ENCODE measurements around the gene TRNT1.

Gene TRNT1

GRCh38 chr3:3110299-3110630, 16.5 kb upstream of the TRNT1 start, which contains the start of gene IL5RA:
Gene IL5RA (minus strand): TSS chr3:3110374. CDS start chr3:3104984, 5,390 bp downstream.
- no peak within 1 kb of the TSS for H2AFZ ChIP-seq (ENCODE audit: low read length)
- H3K4me3 ChIP-seq (ENCODE audit: low read depth, low read length, poor library complexity, severe bottlenecking) = no peak within 1 kb of the TSS
- H3K9me2 ChIP-seq (ENCODE audit: low read depth, low read length) = no peaks in the 10 kb centered on the region
- no peaks in the 10 kb centered on the region for H3K9me3 ChIP-seq (ENCODE audit: low read length)
- no peaks in the 10 kb centered on the region for H3K36me3 ChIP-seq (ENCODE audit: insufficient read depth, low read length)
- no peak for TF ChIP-seq CTCF (IDR thresholded peaks at IDR 0.05; ENCODE audit: low read length)
- no peak for TF ChIP-seq EZH2 (IDR thresholded peaks at IDR 0.05; ENCODE audit: borderline replicate concordance, low read length)
- no peaks in the 10 kb centered on the region for H3K27me3 ChIP-seq (ENCODE audit: insufficient read depth, low read length)
- H3K9ac ChIP-seq (ENCODE audit: low read length) = no peak within 1 kb of the TSS
- no peak within 1 kb of the TSS for H3K27ac ChIP-seq (ENCODE audit: low read depth, low read length, poor library complexity, severe bottlenecking)
- no peak within 1 kb of the TSS; the same call in 1 of the 2 replicates for H3K4me2 ChIP-seq (ENCODE audit: low read length)
- no peaks in the 10 kb centered on the region for H4K20me1 ChIP-seq (ENCODE audit: insufficient read depth, low read length)
- no peaks in the 10 kb centered on the region for H3F3A ChIP-seq (ENCODE audit: insufficient read depth, low read length)
- no peaks in the 10 kb centered on the region for H3K4me1 ChIP-seq (ENCODE audit: insufficient read depth, low read length, severe bottlenecking)
- no peaks in the 10 kb centered on the region for H3K79me2 ChIP-seq (ENCODE audit: insufficient read depth, low read length)

GRCh38 chr3:3110749-3111361, 15.9 kb upstream of the TRNT1 start:
- no peaks in the 10 kb centered on the region for H3F3A ChIP-seq (ENCODE audit: insufficient read depth, low read length)
- H3K27me3 ChIP-seq (ENCODE audit: insufficient read depth, low read length) = no peaks in the 10 kb centered on the region
- no peak for TF ChIP-seq CTCF (IDR thresholded peaks at IDR 0.05; ENCODE audit: low read length)
- TF ChIP-seq EZH2 (IDR thresholded peaks at IDR 0.05; ENCODE audit: borderline replicate concordance, low read length) = no peak
- no peaks in the 10 kb centered on the region for H3K4me1 ChIP-seq (ENCODE audit: insufficient read depth, low read length, severe bottlenecking)
- no peaks in the 10 kb centered on the region for H3K36me3 ChIP-seq (ENCODE audit: insufficient read depth, low read length)
- no peak overlapping the region for H2AFZ ChIP-seq (ENCODE audit: low read length)
- no peak overlapping the region for H3K27ac ChIP-seq (ENCODE audit: low read depth, low read length, poor library complexity, severe bottlenecking)
- no peaks in the 10 kb centered on the region for H4K20me1 ChIP-seq (ENCODE audit: insufficient read depth, low read length)
- no peak overlapping the region for H3K4me3 ChIP-seq (ENCODE audit: low read depth, low read length, poor library complexity, severe bottlenecking)
- no peaks in the 10 kb centered on the region for H3K9me3 ChIP-seq (ENCODE audit: low read length)
- no peaks in the 10 kb centered on the region for H3K79me2 ChIP-seq (ENCODE audit: insufficient read depth, low read length)
- H3K9me2 ChIP-seq (ENCODE audit: low read depth, low read length) = no peaks in the 10 kb centered on the region
- H3K9ac ChIP-seq (ENCODE audit: low read length) = no peak overlapping the region
- no peak overlapping the region for H3K4me2 ChIP-seq (ENCODE audit: low read length)

GRCh38 chr3:3113042-3113709, 13.6 kb upstream of the TRNT1 start:
- no peak for TF ChIP-seq EZH2 (IDR thresholded peaks at IDR 0.05; ENCODE audit: borderline replicate concordance, low read length)
- no peak for TF ChIP-seq CTCF (IDR thresholded peaks at IDR 0.05; ENCODE audit: low read length)
- Histone ChIP-seq H3K27me3 (ENCODE audit: insufficient read depth, low read length) (no peaks in the 10 kb centered on the region), H3F3A (ENCODE audit: insufficient read depth, low read length) (no peaks in the 10 kb centered on the region), H3K4me1 (ENCODE audit: insufficient read depth, low read length, severe bottlenecking) (no peaks in the 10 kb centered on the region), H3K4me2 (ENCODE audit: low read length) (no peak overlapping the region), H4K20me1 (ENCODE audit: insufficient read depth, low read length) (no peaks in the 10 kb centered on the region), H2AFZ (ENCODE audit: low read length) (no peak overlapping the region), H3K9me3 (ENCODE audit: low read length) (no peaks in the 10 kb centered on the region), H3K36me3 (ENCODE audit: insufficient read depth, low read length) (no peaks in the 10 kb centered on the region), H3K9ac (ENCODE audit: low read length) (no peak overlapping the region), H3K9me2 (ENCODE audit: low read depth, low read length) (no peaks in the 10 kb centered on the region), H3K79me2 (ENCODE audit: insufficient read depth, low read length) (no peaks in the 10 kb centered on the region), H3K4me3 (ENCODE audit: low read depth, low read length, poor library complexity, severe bottlenecking) (no peak overlapping the region), H3K27ac (ENCODE audit: low read depth, low read length, poor library complexity, severe bottlenecking) (no peak overlapping the region)

Measured in OCI-LY1 (cell line).